BLaER1 (cell line): Measurements from ENCODE around the gene DNAH2.

Source experiments
- H3K27ac ChIP-seq: shearing (Covaris generic); formaldehyde crosslinking; 2 replicates; pipeline ENCODE4 v1.8.1; 2022
- H3K27me3 ChIP-seq: shearing (Covaris generic); formaldehyde crosslinking; 2 replicates; pipeline ENCODE4 v1.8.1; 2022
- H3K36me3 ChIP-seq: shearing (Covaris generic); formaldehyde crosslinking; 2 replicates; pipeline ENCODE4 v1.8.1; 2022
- H3K4me1 ChIP-seq: shearing (Covaris generic); formaldehyde crosslinking; 2 replicates; pipeline ENCODE4 v1.8.1; 2022
- H3K4me2 ChIP-seq: shearing (Covaris generic); formaldehyde crosslinking; 2 replicates; pipeline ENCODE4 v1.8.1; 2022
- H3K4me3 ChIP-seq: shearing (Covaris generic); formaldehyde crosslinking; 2 replicates; pipeline ENCODE4 v1.8.1; 2022
- H3K9ac ChIP-seq: shearing (Covaris generic); formaldehyde crosslinking; 2 replicates; pipeline ENCODE4 v1.8.1; 2022
- H3K9me3 ChIP-seq: shearing (Covaris generic); formaldehyde crosslinking; 2 replicates; pipeline ENCODE4 v1.8.1; 2022
- H4K20me1 ChIP-seq: shearing (Covaris generic); formaldehyde crosslinking; 2 replicates; pipeline ENCODE4 v1.8.1; 2022
- Cebpa-rat ChIP-seq: shearing (Covaris generic); IDR thresholded peaks from 2 replicates; pipeline ENCODE4 v1.8.1; 2022

The DNAH2 gene

GRCh38 chr17:7841396-7841914 lies 123.9 kb downstream of the DNAH2 start:
- TF ChIP-seq Cebpa-rat, result no peak
- Histone ChIP-seq H3K4me2 (peak overlapping the region; percentile 99), H3K36me3 (peaks cover 29% of the 10 kb centered on the region), H3K9ac (peak overlapping the region; percentile 91), H3K27me3 (no peaks in the 10 kb centered on the region), H3K4me3 (peak overlapping the region; percentile 78), H3K4me1 (peaks cover 50% of the 10 kb centered on the region), H3K9me3 (no peaks in the 10 kb centered on the region), H3K27ac (peak overlapping the region; percentile 94), H4K20me1 (peaks cover 74% of the 10 kb centered on the region)

GRCh38 chr17:7841915-7842379 lies 124.4 kb downstream of the DNAH2 start:
- TF ChIP-seq Cebpa-rat, result no peak
- Histone ChIP-seq H3K4me1 (peaks cover 48% of the 10 kb centered on the region), H3K4me3 (peak overlapping the region; percentile 78), H3K9me3 (no peaks in the 10 kb centered on the region), H3K27ac (peak overlapping the region; percentile 94), H3K9ac (peak overlapping the region; percentile 91), H3K27me3 (no peaks in the 10 kb centered on the region), H3K4me2 (peak overlapping the region; percentile 99), H4K20me1 (peaks cover 79% of the 10 kb centered on the region), H3K36me3 (peaks cover 34% of the 10 kb centered on the region)

DNA sequence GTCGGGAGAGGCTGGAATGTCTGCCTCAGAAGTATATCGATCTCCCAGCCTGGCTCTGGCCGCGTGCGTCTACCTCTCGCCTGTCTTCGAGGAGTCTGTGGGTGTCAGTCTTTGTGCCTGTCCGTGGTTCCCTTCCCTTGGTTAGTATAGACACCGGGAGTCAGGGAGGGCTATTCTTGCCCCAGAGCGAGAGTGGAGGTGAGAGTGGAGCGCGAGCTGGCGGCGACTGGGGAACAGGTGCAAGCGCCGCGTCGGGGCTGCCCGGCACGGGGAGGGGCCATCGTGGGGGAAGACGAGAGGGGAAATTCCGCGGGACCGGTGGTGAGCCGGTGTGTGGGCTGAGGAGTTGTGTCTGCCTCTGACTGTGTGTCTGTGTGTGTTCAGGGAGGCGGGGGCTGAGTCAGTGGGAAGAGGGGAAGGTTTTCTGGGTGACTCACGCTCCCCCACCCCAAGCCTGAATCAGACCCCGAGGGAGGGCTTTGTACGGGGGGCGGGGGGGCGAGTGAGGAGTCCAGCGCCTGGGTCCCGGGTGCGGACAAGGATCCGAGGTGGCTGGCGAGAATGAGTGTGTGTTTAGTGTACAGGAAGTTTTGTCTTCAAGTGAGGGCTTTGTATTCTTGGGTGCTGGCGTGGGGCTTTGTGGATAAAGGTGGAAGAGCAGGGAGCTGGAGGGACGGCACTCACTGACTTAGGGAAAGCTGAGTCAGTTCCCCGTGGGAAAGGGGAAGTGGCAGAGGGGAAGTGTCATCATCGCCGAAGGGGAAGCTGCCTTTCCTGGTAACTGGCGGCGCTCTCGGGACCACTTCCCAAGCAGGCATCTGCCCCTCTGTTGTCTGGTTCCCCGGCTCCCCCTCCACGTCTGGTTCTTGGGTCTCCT lies 125.1 kb downstream of the DNAH2 start:
- TF ChIP-seq Cebpa-rat, result no peak
- peak overlapping the region; percentile 91 for H3K9ac ChIP-seq
- peaks cover 42% of the 10 kb centered on the region for H3K4me1 ChIP-seq
- peak overlapping the region; percentile 78 for H3K4me3 ChIP-seq
- H4K20me1 ChIP-seq, result peaks cover 84% of the 10 kb centered on the region
- peak overlapping the region; percentile 99 for H3K4me2 ChIP-seq
- no peaks in the 10 kb centered on the region for H3K9me3 ChIP-seq
- H3K36me3 ChIP-seq, result peaks cover 39% of the 10 kb centered on the region
- no peaks in the 10 kb centered on the region for H3K27me3 ChIP-seq
- H3K27ac ChIP-seq, result peak overlapping the region; percentile 94

DNA sequence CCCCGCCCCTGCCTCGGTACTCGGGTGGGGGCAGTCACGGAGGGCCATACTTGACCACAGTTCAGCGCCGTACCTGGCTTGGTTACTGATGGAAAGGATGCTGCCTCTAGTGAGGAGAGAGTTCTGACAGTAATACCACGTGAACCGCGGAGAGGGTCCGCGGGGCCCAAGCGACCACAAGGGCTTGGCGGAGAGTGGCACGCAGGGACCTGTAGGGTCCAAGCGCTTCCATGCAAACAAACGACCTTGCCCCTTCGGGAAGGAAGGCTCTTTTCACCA lies 125.7 kb downstream of the DNAH2 start:
- Histone ChIP-seq H3K36me3 (peaks cover 44% of the 10 kb centered on the region), H3K4me1 (peaks cover 40% of the 10 kb centered on the region), H3K27me3 (no peaks in the 10 kb centered on the region), H3K4me3 (peak overlapping the region; percentile 78), H4K20me1 (peaks cover 88% of the 10 kb centered on the region), H3K27ac (peak overlapping the region; percentile 94), H3K9me3 (no peaks in the 10 kb centered on the region), H3K9ac (peak overlapping the region; percentile 91), H3K4me2 (peak overlapping the region; percentile 99)
- TF ChIP-seq Cebpa-rat, result no peak

- Histone ChIP-seq H3K36me3 (peaks cover 48% of the 10 kb centered on the region), H3K27me3 (no peaks in the 10 kb centered on the region), H3K9ac (peak overlapping the region; percentile 91), H3K4me2 (peak overlapping the region; percentile 99), H4K20me1 (peaks cover 87% of the 10 kb centered on the region), H3K4me1 (peaks cover 38% of the 10 kb centered on the region), H3K27ac (peak overlapping the region; percentile 94), H3K9me3 (no peaks in the 10 kb centered on the region), H3K4me3 (peak overlapping the region; percentile 78)
- TF ChIP-seq Cebpa-rat, result no peak
Observed at GRCh38 chr17:7843536-7844291, 126.2 kb downstream of the DNAH2 start.

DNA sequence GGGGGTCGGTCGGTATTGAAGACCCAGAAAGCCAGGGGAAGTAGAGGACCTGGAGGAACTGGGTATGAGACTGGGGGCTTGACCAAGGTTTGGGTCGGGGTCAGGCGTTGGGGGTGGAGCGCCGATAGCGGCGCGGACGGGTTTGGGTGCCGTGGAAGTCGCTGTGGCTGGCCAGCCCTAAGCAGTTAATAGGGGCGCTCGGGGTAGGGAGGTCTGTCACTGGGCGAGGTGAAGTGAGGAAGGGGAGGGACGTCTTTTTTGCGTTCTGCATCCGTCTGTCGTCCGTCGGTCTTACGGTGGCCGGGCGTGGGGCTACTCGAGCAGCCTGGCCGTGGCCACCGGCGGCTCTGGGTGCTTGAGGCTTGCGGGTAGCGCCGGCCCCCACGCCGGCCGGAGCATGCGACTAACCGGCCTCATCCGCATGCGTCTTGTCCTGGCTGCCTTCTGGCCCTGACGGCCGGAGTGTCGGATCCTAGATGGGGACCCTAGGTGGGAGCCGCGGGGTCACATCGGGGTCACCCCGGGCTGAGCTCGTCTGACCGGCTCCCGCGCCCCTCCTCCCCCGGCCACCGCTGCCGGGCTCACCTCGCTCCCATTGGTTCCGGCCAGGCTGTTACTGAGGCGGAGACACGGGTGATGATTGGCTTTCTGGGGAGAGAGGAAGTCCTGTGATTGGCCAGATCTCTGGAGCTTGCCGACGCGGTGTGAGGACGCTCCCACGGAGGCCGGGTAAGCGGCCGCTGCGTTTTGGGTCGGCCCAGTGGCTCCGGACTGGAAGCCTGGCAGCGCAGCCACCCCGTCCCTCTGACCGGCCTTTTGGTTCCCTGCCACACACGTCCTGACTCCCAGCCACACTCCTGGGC lies 127.0 kb downstream of the DNAH2 start:
- Histone ChIP-seq H3K36me3 (peaks cover 56% of the 10 kb centered on the region), H3K9ac (peak overlapping the region; percentile 91), H3K27ac (peak overlapping the region; percentile 94), H4K20me1 (peaks cover 87% of the 10 kb centered on the region), H3K9me3 (no peaks in the 10 kb centered on the region), H3K4me1 (peaks cover 29% of the 10 kb centered on the region), H3K4me3 (peak overlapping the region; percentile 78), H3K4me2 (peak overlapping the region; percentile 99), H3K27me3 (no peaks in the 10 kb centered on the region)
- no peak for TF ChIP-seq Cebpa-rat

- Histone ChIP-seq H3K4me2 (peak overlapping the region; percentile 99), H3K4me1 (peaks cover 20% of the 10 kb centered on the region), H3K9me3 (no peaks in the 10 kb centered on the region), H3K36me3 (peaks cover 57% of the 10 kb centered on the region), H3K9ac (peak overlapping the region; percentile 91), H3K27ac (no peak overlapping the region), H4K20me1 (peaks cover 87% of the 10 kb centered on the region), H3K4me3 (peak overlapping the region; percentile 78), H3K27me3 (no peaks in the 10 kb centered on the region)
- no peak for TF ChIP-seq Cebpa-rat
Observed at GRCh38 chr17:7845359-7846062, 128.0 kb downstream of the DNAH2 start.

- Histone ChIP-seq H3K27me3 (no peaks in the 10 kb centered on the region), H3K4me2 (no peak overlapping the region), H3K4me3 (no peak overlapping the region), H3K27ac (no peak overlapping the region), H3K9me3 (no peaks in the 10 kb centered on the region), H3K36me3 (peaks cover 60% of the 10 kb centered on the region), H3K9ac (no peak overlapping the region), H3K4me1 (peaks cover 20% of the 10 kb centered on the region), H4K20me1 (peaks cover 87% of the 10 kb centered on the region)
- no peak for TF ChIP-seq Cebpa-rat
Observed at GRCh38 chr17:7846063-7846735, 128.7 kb downstream of the DNAH2 start.
